Left ventricle myocardium inferior (tissue), 1 donor: ENCODE data around the gene BRD8. TPM values are rescaled to one million over a fixed set of nuclear protein-coding genes. Genes with fewer than 3 reads are reported as not detected.

ENCODE experiments used
- DNase-seq: peaks from one replicate; pipeline ENCODE4 v3.0.0-alpha.2; 2020
- H3K27ac ChIP-seq: fragments of 200-600 bp; replicated peaks from 2 replicates; pipeline ENCODE4 v1.8.0; 2021
- H3K27me3 ChIP-seq: fragments of 200-600 bp; 2 replicates; pipeline ENCODE4 v1.8.0; 2021; ENCODE audit warnings: low read depth
- H3K36me3 ChIP-seq: fragments of 200-600 bp; 2 replicates; pipeline ENCODE4 v1.8.0; 2021
- H3K4me1 ChIP-seq: fragments of 200-600 bp; 2 replicates; pipeline ENCODE4 v1.8.0; 2021
- H3K4me3 ChIP-seq: fragments of 200-600 bp; 2 replicates; pipeline ENCODE4 v1.8.0; 2021; ENCODE audit warnings: mild to moderate bottlenecking, moderate library complexity
- H3K9me3 ChIP-seq: fragments of 200-600 bp; replicated peaks from 2 replicates; pipeline ENCODE4 v1.8.0; 2021
- intact Hi-C: fragments of 100-400 bp; cut with micrococcal nuclease; formaldehyde crosslinking; loops from one replicate; pipeline ENCODE4 v1.11.0; 2022
- total RNA-seq: library from RNA; stranded (reverse); fragmentation: NEBNext Ultra II Directional; extraction: Animal tissue kit (Norgen Biotek cat#: 25700); gene quantifications from one replicate; pipeline ENCODE4 v1.2.1, GENCODE V29; 2021
- TF ChIP-seq, protein P1 (sequence below): fragments of 200-600 bp; IDR thresholded peaks from 2 replicates; pipeline ENCODE4 v1.8.0; 2021; ENCODE audit warnings: antibody characterized with exemption, mild to moderate bottlenecking, borderline replicate concordance
- donor health status: DM: no; HTN: yes; CAD: no; lungs with severe emphysema.

The BRD8 gene
- total RNA-seq, 1 donor from 2014 or later = 27.4 TPM

DNA sequence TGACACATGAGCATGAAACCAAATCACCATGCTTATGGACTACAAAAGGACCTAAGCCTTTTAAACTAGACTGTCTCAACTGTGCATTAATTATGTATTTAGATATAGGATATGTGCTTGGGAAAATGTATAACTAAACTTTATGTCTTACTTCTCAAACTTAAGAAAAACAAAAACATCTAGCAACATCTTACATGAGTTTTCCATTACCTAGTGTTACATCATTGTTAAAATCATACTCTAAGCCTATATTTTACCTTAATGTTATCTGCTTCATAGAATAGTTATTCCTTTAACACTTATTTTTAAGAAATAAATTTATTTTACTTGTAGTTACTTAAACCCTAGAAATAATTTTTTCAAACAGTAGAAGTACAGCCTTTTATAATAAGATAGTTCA lies 63.2 kb downstream of the BRD8 start:
- no peaks in the 10 kb centered on the region for H3K9me3 ChIP-seq
- H3K27ac ChIP-seq = no peak overlapping the region
- H3K4me3 ChIP-seq = no peak overlapping the region
- TF ChIP-seq, protein P1, sequence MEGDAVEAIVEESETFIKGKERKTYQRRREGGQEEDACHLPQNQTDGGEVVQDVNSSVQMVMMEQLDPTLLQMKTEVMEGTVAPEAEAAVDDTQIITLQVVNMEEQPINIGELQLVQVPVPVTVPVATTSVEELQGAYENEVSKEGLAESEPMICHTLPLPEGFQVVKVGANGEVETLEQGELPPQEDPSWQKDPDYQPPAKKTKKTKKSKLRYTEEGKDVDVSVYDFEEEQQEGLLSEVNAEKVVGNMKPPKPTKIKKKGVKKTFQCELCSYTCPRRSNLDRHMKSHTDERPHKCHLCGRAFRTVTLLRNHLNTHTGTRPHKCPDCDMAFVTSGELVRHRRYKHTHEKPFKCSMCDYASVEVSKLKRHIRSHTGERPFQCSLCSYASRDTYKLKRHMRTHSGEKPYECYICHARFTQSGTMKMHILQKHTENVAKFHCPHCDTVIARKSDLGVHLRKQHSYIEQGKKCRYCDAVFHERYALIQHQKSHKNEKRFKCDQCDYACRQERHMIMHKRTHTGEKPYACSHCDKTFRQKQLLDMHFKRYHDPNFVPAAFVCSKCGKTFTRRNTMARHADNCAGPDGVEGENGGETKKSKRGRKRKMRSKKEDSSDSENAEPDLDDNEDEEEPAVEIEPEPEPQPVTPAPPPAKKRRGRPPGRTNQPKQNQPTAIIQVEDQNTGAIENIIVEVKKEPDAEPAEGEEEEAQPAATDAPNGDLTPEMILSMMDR = no peak
- intact Hi-C loops = no loop called here
- H3K4me1 ChIP-seq = no peaks in the 10 kb centered on the region
- peaks cover 10% of the 10 kb centered on the region for H3K27me3 ChIP-seq
- H3K36me3 ChIP-seq = no peaks in the 10 kb centered on the region
- DNase-seq = no peak

DNA sequence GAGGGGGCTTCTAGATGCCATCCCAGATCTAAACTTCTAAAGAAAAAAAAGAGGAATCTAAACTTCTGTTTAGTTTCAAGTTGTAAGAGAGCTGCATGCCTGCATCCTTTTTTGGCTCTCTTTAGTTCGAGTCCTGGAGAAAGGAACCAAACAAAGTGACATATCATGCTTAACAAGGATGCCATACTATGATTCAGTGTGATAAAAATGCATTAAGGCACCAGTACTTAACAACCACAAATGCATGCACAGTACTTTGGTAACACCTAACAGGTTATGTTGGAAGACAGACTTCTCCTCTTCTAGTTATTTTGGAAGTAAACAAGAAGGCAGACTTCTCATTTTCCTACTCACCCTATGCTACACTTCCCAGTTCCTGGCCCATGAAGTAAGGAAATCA lies 66.5 kb downstream of the BRD8 start:
- no peak overlapping the region for H3K27ac ChIP-seq
- peaks cover 15% of the 10 kb centered on the region for H3K27me3 ChIP-seq
- no peak overlapping the region for H3K4me3 ChIP-seq
- no peak for DNase-seq
- TF ChIP-seq, protein P1 = no peak
- intact Hi-C loops = no loop called here
- H3K9me3 ChIP-seq = no peaks in the 10 kb centered on the region
- H3K4me1 ChIP-seq = no peaks in the 10 kb centered on the region
- H3K36me3 ChIP-seq = no peaks in the 10 kb centered on the region

DNA sequence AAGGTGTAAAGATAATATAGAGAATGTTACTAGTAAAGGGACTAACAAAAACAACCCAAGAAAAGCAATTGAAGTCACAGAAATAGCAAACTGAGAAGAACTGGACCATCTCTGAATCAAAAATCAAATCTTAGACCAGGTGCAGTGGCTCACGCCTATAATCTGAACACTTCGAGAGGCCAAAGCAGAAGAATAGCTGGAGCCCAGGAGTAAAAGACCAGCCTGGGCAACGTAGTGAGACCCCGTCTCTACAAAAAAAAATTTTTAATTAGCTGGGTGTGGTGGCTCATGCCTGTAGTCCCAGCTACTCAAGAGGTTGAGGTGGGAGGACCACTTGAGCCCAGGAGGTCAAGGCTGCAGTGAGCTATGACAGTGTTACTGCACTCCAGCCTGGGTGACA lies 67.2 kb downstream of the BRD8 start:
- intact Hi-C loops = no loop called here
- TF ChIP-seq, protein P1 = no peak
- no peaks in the 10 kb centered on the region for H3K9me3 ChIP-seq
- no peak for DNase-seq
- peaks cover 15% of the 10 kb centered on the region for H3K27me3 ChIP-seq
- no peaks in the 10 kb centered on the region for H3K36me3 ChIP-seq
- no peaks in the 10 kb centered on the region for H3K4me1 ChIP-seq
- no peak overlapping the region for H3K4me3 ChIP-seq
- no peak overlapping the region for H3K27ac ChIP-seq

DNA sequence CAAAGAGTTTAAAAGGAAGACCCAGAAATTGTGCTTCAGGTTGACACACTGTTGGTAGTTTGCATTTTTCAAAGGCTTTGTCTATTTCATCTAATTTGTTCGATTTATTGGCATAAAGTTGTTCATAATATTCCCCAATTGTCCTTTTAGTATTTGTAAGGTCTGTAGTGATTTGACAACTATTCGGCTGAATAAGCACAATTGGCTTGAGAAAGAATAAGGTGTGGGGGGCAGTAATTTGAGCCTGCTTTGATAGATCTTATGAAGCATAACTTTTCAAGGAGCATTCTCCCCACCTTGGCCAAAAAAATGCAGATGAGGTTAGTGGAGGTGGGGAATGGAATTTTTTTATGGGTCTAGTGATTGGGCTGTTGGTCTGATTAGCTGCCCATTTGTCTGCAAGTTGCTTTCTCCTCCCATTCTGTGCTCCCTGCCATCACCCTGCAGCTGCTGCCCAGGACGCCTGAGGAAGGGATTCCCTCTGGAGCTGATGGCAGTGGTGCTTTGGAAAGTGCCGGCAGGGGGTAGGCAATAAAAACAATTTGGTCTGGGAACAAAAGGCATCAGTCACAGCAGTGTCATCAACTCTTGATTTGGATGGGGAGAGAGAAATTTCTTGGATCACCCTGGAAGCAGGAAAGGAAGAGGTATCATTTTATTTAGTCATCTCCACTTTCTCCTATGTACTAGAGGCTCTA lies 68.0 kb downstream of the BRD8 start:
- no peak for DNase-seq
- no peak overlapping the region for H3K4me3 ChIP-seq
- H3K36me3 ChIP-seq = no peaks in the 10 kb centered on the region
- TF ChIP-seq, protein P1 = no peak
- intact Hi-C loops = no loop called here
- no peak overlapping the region for H3K27ac ChIP-seq
- no peaks in the 10 kb centered on the region for H3K9me3 ChIP-seq
- no peaks in the 10 kb centered on the region for H3K4me1 ChIP-seq
- peaks cover 21% of the 10 kb centered on the region for H3K27me3 ChIP-seq

DNA sequence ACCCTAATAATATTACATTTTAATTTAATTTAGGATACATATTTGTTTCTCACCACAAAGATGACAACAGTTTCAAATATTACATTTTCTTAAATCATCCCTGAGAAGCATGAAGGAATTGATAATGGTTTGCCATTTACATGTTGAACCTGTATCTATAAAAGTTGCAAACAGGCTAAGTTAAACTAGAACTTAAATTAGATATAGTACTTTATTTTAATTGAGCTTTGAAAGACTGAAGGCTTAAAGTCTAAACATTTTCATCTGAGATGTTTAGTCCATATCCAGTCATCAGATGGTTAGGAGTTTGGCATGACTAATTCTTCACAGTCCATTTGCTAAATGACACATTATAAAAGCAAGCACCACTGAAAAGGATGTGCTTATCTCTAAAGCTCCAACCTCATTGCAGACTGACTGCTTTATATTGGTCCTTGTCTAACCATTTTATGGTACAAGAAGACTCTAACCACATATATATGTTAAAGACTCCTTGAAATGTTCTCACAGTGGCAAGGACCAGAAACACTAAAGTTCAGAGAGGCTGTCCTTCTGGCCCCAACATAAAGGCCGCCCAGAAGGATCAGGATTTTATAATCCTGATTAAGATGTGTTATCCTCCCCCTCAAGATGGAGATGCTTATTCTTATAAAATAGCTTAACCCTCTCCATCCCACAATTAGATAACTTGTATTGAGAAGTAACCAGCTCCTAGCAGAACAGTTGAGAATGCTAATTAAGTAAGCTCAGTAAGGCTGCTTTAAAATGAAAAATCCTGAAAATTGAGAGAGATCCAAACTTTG lies 68.8 kb downstream of the BRD8 start:
- Histone ChIP-seq H3K9me3 (no peaks in the 10 kb centered on the region), H3K36me3 (no peaks in the 10 kb centered on the region), H3K4me1 (no peaks in the 10 kb centered on the region), H3K4me3 (no peak overlapping the region), H3K27ac (no peak overlapping the region), H3K27me3 (peaks cover 23% of the 10 kb centered on the region)
- TF ChIP-seq, protein P1 = no peak
- no peak for DNase-seq
- intact Hi-C loops = no loop called here
